SK-N-SH (cell line): ENCODE data around the gene SLC24A3.

ENCODE experiments used
- SIN3A ChIP-seq: IDR thresholded peaks from 2 replicates; pipeline ENCODE4 v1.6.1; 2012; ENCODE audit warnings: low read depth, mild to moderate bottlenecking, low read length, moderate library complexity, borderline replicate concordance
- TF ChIP-seq, protein P1 (sequence below): fragments of 150-350 bp; IDR thresholded peaks from 2 replicates; pipeline ENCODE4 v1.6.1; 2017; ENCODE audit warnings: antibody characterized with exemption, low read length, low read depth, borderline replicate concordance

DNA sequence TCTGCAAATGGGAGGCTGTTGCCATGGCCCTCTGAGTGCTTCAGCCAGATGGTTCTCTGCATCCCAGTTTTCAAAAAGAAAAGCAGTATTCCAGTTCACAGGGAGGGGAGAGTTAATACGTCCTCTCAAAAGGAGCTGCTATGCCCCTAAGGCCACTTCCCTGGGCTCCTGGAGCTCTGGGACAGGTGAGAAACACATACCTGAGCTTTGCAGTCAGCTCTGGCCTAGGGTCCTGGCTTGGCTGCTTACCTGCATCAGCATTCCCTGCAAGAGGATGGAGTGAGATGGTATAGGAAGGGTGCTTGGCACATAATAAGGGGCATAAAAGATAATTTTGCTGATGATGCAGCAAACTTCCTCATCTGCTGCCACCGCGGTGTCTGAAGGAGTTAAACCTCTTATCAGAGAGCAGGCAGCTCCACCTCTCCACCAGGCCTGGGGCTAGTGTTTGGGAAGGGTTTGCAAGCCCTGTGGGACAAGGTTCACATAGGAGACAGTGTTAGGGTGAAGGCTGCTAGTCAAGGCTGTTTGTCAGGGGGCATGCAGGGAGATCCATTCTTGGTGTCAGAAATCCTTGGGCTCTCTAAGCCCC is 62.7 kb downstream of the SLC24A3 start:
- TF ChIP-seq, protein P1, sequence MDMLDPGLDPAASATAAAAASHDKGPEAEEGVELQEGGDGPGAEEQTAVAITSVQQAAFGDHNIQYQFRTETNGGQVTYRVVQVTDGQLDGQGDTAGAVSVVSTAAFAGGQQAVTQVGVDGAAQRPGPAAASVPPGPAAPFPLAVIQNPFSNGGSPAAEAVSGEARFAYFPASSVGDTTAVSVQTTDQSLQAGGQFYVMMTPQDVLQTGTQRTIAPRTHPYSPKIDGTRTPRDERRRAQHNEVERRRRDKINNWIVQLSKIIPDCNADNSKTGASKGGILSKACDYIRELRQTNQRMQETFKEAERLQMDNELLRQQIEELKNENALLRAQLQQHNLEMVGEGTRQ: no peak
- TF ChIP-seq SIN3A: no peak
